GM18867 (cell line): ENCODE data around the gene MLEC.
"Not testable (repeated sequence)": the region's sequence is repeated elsewhere in the genome, so short reads cannot be mapped to it uniquely, and the experiment has no call there.

ENCODE experiments used
- ATAC-seq: cut with Tn5 transposase; IDR thresholded peaks from one replicate; pipeline ENCODE4 v1.9.1; 2021; ENCODE audit warnings: mild to moderate bottlenecking, moderate library complexity; ENCODE audit not compliant: unreplicated experiment

MLEC gene

DNA sequence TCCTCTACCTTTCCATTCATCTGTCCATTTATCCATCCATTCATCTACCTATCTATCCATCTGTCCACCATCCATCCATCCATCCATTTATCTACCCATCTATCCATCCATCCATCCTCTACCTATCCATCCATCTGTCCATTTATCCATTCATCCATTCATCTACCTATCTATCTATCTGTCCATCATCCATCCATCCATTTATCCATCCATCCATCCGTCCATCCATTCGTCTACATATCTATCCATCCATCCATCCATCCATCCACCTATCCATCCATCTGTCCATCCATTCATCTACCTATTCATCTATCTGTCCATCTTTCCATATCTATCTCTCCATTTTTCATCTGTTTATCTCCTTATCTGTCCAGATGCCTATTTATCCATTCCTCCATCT lies 25.5 kb upstream of the MLEC start:
- ATAC-seq = no peak

GRCh38 chr12:120662879-120663278 lies 24.1 kb upstream of the MLEC start:
- ATAC-seq = peak; percentile 69

- no peak for ATAC-seq
These were observed 23.2 kb upstream of the MLEC start for GRCh38 chr12:120663741-120664140.

GRCh38 chr12:120666571-120667390 lies 20.2 kb upstream of the MLEC start:
- ATAC-seq = no peak

DNA sequence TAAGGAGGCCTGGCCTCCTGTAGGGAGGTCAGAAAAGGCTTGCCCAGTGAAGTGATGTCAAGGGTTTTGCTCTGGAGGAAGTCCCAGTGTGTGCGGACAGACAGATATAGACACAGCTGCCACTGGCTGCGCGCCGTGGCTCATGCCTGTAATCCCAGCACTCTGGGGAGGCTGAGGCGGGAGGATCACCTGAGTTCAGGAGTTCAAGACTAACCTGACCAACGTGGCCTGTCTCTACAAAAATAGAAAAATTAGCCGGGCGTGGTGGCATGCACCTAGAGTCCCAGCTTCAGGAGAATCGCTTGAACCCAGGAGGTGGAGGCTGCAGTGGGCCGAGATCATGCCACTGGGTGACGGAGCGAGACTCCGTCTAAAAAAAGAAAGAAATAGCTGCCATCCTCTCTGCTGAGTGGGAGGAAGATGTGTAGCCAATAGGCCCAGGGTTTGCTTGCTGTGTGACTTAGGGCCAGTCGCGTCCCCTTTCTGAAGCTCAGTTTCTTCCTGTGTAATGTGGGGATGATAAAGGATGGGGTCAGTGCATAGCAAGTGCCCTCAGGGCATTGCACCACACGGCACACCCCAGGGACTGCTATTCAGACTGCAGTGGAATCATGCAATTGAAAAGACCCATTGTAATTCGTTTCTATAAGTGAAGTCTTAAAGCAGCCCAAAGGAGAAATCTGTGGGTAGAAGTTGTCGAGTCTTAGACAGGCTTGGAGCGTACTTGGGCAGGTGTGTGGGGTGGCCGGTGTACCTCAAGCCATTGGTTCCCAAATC lies 18.7 kb upstream of the MLEC start:
- no peak for ATAC-seq

DNA sequence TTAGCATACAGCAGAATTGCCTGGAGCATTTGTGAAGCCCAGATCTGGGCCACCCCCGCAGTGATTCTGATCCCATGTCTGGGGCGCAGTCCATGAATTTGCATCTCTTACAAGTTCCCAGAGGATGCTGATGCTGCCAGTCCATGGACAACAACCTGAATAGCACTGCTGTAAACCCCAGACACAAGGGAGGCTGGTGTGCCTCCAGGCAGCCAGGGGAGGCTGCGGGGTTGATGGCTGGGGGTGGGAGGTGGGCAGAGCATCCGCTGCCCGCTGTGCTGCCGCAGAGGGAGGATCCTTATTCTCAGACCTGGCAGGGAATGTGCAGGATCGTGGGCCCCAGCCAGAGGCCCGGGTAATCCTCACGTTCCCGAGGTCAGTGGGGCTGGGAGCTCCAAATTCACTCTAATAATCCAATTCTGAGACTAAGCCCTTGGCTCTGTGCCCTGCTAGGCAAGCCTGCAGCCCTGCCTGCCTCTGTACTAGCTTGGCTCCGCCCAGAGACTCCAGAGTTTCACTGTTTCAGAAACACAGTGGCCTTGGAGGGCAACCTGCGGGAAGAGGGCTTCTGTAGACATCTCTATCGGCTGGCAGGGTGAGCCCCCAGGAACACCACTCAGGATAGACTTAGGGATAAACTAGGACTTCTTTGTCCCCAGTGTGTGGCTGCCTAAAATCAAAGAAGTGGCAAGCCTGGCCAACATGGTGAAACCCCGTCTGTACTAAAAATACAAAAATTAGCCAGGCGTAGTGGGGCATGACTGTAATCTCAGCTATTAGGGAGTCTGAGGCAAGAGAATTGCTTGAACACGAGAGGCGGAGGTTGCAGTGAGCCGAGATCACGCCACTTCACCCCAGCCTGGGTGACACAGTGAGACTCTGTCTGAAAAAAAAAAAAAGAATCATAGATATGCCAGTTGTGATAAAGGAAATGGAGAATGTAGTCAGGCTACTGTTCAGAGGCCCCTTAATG lies 17.8 kb upstream of the MLEC start:
- ATAC-seq = peak; percentile 52

GRCh38 chr12:120670237-120670636 lies 16.7 kb upstream of the MLEC start:
- not testable (repeated sequence) for ATAC-seq

GRCh38 chr12:120670667-120671066 lies 16.3 kb upstream of the MLEC start:
- ATAC-seq = no peak

GRCh38 chr12:120674097-120674636 lies 12.8 kb upstream of the MLEC start:
- ATAC-seq = no peak

DNA sequence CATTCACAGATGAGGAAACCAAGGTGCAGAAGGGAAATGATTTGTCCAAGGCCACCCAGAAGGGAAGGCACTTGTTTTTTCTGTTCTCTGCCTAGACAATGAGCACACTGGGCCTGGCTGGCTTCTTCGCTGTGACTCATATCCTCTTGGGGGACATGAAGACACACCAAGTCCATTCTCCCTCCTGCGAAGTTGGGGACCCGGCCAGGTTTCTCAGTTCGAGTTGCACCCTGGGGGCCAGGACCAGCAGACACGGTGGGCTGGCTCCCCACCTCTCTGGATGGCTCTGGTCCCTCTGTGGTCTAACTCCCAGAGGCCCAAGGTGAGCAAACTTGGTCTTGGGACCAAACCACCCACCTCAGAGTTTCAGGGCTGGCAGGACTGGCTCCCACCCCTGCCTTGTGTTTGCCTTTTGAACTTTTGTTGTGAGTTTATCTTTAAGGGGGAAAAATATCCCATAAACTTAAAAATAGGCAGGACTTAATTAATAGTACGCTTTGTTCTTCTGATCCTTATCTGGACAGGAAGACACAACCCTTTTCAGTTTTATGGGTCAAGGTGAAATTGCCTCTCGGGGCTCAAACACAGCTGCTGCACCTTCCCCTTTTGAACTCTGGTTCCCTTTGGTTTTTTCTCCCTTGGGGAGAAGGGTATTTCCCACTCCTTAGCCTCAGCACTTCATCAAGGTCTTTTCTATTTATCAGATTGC lies 9.0 kb upstream of the MLEC start:
- ATAC-seq = no peak

- no peak for ATAC-seq
These were observed 8.4 kb upstream of the MLEC start for GRCh38 chr12:120678572-120678971.

DNA sequence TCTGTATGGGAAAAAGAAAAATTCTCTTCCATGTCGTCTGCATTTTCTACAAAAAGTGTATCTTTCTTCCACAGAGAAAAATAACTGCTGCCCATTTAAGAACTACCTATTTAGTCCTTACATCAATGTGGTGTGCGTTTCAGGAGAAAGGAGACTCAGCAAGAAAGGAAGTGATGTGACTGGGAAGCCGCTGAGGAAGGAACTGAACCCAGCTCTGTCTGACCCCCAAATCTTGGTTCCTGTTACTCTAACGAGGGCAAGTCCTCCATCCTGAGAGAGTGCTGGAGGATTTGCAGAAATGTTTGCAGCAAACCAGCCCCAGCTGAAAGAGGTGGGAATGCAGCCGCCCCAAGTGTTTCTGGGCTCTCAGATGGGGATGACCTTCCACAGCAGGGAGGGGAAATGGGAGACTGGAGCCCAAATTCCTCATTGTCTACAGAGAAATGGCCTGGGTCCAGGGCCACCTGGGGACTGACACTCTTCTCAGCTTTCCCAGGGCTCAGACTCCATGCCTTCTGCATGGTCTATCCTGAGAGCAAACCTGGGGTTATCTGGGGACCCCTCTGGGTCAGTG lies 6.7 kb upstream of the MLEC start:
- ATAC-seq = no peak

DNA sequence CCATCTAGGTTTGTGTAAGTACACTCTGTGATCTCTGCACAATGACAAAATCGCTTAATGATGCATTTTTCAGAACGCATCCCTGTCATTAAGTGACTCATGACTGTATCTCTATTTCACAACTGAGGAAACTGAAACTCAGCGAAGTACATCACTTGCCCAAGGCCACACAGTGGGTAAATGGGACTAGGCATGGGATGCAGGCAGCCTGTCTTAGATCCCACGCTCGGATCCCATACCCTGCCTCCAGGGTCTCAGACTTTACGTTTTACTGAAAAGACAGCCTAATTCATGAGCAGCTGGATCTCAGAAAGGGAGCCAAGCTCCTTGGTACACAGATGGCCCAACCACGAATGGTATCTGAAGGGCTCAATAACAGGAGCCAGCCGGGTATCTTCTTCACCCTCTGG lies 2.4 kb upstream of the MLEC start:
- ATAC-seq = no peak

- no peak for ATAC-seq
These were observed 1.4 kb upstream of the MLEC start for GRCh38 chr12:120685522-120685921.

- ATAC-seq = peak; percentile 72
These were observed 729 bp upstream of the MLEC start for GRCh38 chr12:120686151-120686689.

- no peak for ATAC-seq
These were observed 785 bp downstream of the MLEC start for GRCh38 chr12:120687578-120688289.

DNA sequence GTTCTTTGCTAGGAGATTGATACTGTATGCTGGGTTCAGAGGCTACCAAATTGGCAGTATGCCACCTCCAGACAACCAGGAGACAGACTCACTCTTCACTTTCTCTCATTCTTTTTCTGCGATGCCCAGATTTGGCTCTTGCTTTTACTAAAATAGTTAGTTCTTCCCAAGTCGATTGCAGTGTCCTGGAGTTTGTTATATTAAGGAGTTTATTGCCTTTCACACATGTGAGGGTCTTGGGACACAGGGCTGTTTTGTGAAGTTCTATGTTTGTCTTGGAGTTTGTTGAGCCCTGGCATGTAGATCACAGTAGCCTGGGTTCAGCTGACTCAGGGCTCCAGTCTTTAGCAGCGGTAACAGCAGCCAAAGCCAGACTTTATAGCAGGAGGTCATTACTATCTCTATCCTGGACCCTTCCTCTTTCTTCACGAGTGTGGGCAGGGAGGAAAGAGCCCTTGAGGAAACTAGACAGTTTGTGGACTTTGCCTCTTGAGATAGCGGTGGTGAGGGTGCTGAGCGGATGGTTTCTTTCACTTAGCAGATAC lies 1.6 kb downstream of the MLEC start:
- ATAC-seq = no peak

DNA sequence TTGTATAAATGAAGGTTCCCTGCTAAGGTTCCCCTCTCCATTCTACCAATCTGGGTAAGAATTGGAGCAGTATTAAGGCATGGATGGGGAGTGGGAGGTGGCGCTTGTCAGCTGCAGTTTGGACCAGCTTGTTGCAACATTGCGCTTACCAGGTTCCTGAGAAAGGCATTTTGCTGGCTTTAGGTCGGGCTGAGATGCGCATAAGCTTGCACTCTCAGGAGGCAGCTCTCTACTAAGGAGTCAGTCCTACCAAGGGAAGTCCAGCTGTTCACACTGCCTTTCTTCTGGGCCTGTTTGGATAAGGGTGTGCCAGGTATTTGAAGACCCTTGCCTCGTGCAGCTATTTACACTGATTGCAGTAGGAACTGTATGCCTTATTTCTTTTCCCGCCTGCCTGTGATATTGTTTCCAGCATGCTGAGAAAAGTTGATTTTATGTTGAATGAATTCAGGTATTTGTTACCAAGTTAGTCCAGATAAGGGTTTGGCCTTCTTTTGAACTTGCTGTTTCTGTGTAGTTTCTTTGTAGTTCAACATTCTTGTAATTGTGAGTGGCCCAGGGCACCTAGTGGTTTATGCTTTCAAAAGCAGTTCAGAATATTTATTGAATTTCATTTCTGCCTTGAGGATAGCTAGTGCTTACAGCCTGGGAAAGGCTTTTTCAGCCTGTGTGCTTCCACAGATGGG lies 2.6 kb downstream of the MLEC start:
- ATAC-seq = no peak
